PC-3 (cell line): ENCODE measurements around the gene TNNC2.

Source experiments
- EZH2 ChIP-seq: fragments of 300-600 bp; sonication (generic); IDR thresholded peaks from one replicate; pipeline ENCODE4 v1.6.1; 2017; ENCODE audit warnings: antibody characterized with exemption, mild to moderate bottlenecking, low read length; ENCODE audit not compliant: unreplicated experiment
- TF ChIP-seq, protein P1 (sequence below): fragments of 300-600 bp; sonication (generic); conservative IDR thresholded peaks from 2 replicates; pipeline ENCODE4 v1.5.1; 2017; ENCODE audit warnings: antibody characterized with exemption, low read depth, mild to moderate bottlenecking, low read length

DNA sequence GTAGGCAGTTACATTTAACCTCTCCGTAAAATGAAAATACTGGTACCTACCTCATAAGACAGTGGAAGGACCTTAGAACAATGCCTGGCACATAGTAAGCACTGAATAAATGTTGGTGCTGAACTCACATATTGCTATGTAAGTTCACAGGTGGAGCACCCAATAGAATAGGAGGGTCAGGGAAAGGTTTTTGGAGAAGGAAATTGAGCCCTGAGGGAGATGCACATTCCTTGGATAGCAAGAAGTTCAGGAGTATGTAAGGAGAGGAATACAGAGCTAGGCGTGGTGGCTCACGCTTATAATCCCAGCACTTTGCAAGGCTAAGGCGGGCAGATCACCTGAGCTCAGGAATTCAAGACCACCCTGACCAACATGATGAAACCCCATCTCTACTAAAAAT, 7.6 kb downstream of the TNNC2 start:
- TF ChIP-seq EZH2 = no peak
- TF ChIP-seq, protein P1, sequence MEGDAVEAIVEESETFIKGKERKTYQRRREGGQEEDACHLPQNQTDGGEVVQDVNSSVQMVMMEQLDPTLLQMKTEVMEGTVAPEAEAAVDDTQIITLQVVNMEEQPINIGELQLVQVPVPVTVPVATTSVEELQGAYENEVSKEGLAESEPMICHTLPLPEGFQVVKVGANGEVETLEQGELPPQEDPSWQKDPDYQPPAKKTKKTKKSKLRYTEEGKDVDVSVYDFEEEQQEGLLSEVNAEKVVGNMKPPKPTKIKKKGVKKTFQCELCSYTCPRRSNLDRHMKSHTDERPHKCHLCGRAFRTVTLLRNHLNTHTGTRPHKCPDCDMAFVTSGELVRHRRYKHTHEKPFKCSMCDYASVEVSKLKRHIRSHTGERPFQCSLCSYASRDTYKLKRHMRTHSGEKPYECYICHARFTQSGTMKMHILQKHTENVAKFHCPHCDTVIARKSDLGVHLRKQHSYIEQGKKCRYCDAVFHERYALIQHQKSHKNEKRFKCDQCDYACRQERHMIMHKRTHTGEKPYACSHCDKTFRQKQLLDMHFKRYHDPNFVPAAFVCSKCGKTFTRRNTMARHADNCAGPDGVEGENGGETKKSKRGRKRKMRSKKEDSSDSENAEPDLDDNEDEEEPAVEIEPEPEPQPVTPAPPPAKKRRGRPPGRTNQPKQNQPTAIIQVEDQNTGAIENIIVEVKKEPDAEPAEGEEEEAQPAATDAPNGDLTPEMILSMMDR = no peak
